ENCODE measurements around the gene BMPR1A. TPM values are rescaled to one million over a fixed set of nuclear protein-coding genes. Genes with fewer than 3 reads are reported as not detected.

The BMPR1A gene
- total and polyA plus RNA-seq, 10 of the 15 experiments (the other 5 are each of a cell fraction or from before 2014, with no cell fraction given): 2.3 to 22.7 (median 13.1) TPM

GRCh38 chr10:86960003-86960862 lies 203.8 kb downstream of the BMPR1A start (continued):
- TF ChIP-seq, protein P1, sequence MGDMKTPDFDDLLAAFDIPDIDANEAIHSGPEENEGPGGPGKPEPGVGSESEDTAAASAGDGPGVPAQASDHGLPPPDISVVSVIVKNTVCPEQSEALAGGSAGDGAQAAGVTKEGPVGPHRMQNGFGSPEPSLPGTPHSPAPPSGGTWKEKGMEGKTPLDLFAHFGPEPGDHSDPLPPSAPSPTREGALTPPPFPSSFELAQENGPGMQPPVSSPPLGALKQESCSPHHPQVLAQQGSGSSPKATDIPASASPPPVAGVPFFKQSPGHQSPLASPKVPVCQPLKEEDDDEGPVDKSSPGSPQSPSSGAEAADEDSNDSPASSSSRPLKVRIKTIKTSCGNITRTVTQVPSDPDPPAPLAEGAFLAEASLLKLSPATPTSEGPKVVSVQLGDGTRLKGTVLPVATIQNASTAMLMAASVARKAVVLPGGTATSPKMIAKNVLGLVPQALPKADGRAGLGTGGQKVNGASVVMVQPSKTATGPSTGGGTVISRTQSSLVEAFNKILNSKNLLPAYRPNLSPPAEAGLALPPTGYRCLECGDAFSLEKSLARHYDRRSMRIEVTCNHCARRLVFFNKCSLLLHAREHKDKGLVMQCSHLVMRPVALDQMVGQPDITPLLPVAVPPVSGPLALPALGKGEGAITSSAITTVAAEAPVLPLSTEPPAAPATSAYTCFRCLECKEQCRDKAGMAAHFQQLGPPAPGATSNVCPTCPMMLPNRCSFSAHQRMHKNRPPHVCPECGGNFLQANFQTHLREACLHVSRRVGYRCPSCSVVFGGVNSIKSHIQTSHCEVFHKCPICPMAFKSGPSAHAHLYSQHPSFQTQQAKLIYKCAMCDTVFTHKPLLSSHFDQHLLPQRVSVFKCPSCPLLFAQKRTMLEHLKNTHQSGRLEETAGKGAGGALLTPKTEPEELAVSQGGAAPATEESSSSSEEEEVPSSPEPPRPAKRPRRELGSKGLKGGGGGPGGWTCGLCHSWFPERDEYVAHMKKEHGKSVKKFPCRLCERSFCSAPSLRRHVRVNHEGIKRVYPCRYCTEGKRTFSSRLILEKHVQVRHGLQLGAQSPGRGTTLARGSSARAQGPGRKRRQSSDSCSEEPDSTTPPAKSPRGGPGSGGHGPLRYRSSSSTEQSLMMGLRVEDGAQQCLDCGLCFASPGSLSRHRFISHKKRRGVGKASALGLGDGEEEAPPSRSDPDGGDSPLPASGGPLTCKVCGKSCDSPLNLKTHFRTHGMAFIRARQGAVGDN (IDR thresholded peaks at IDR 0.05): no peak
- no peak for TF ChIP-seq ZZZ3 (IDR thresholded peaks at IDR 0.05; ENCODE audit: control insufficient read depth, insufficient read length, low read depth)
- TF ChIP-seq ATF3 (IDR thresholded peaks at IDR 0.05; ENCODE audit: borderline replicate concordance, extremely low read depth, low read depth, low read length): no peak
- no peak for TF ChIP-seq IRF5 (IDR thresholded peaks at IDR 0.05; ENCODE audit: borderline replicate concordance)
- TF ChIP-seq, protein P2, sequence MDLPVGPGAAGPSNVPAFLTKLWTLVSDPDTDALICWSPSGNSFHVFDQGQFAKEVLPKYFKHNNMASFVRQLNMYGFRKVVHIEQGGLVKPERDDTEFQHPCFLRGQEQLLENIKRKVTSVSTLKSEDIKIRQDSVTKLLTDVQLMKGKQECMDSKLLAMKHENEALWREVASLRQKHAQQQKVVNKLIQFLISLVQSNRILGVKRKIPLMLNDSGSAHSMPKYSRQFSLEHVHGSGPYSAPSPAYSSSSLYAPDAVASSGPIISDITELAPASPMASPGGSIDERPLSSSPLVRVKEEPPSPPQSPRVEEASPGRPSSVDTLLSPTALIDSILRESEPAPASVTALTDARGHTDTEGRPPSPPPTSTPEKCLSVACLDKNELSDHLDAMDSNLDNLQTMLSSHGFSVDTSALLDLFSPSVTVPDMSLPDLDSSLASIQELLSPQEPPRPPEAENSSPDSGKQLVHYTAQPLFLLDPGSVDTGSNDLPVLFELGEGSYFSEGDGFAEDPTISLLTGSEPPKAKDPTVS (IDR thresholded peaks at IDR 0.05; ENCODE audit: low read depth, low read length): no peak
- no peak for TF ChIP-seq ZNF274 (IDR thresholded peaks at IDR 0.05; ENCODE audit: insufficient read depth, insufficient read length)

All from GM12878 (cell line).